GM18861 (cell line): Measurements from ENCODE around the gene ADAMTS18.
"Not testable (repeated sequence)": the region's sequence is repeated elsewhere in the genome, so short reads cannot be mapped to it uniquely, and the experiment has no call there.

Experiments
- ATAC-seq: cut with Tn5 transposase; IDR thresholded peaks from one replicate; pipeline ENCODE4 v1.9.1; 2021; ENCODE audit not compliant: unreplicated experiment

Gene ADAMTS18

GRCh38 chr16:77434530-77435271 is at the start of gene ADAMTS18:
ADAMTS18 (minus strand) TSS chr16:77435034; CDS start chr16:77434695, 339 bp downstream.
- no peak for ATAC-seq

- no peak for ATAC-seq
Observed at GRCh38 chr16:77480681-77481315, 46.0 kb upstream of the ADAMTS18 start.

- ATAC-seq: no peak
Observed at GRCh38 chr16:77472262-77472661, 37.4 kb upstream of the ADAMTS18 start.

DNA sequence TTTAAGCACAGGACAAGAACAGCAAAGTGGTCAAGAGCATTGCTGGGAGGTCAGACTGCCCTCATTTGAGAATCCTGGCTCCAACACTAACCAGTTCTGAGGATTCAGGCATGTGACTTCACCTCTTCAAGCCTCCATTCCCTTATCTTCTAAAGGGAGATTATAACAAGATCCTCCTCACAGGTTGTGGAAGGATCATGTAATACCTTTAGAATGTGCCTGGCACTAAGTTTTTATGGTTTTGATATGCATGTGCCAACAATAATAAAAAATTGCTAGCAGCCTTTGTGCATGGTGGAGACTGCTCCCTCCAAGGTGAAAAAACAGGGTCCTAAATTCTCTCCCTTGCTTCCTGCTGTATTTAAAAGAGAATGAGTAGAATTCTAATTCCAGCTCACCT is 36.0 kb upstream of the ADAMTS18 start:
- no peak for ATAC-seq

- ATAC-seq: no peak
Observed at GRCh38 chr16:77469634-77470033, 34.8 kb upstream of the ADAMTS18 start.

GRCh38 chr16:77468831-77469230 is 34.0 kb upstream of the ADAMTS18 start:
- ATAC-seq: no peak

DNA sequence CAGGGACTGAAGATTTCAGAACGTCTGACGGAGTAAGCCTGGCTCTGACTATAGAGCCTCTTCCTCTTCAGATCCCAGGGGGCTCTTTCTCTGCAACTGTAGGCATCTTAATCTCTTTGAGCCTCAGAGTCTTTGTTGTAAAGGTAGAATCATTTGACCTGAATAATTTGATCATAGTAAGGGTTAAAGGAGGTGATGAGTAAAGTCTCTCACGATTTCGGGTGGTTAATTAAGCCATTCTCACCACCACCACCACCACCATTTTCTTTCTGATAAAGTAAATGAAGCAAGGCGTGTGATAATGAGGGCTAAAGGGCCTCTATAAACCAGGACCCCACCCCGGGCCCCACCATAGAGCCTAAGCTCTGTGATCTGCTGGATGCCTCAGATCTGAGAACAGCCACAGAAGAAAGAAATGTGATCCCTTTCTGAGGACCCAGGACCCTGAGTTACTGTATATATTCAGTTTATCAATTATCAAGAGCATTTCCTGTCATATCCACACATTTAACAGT is 33.0 kb upstream of the ADAMTS18 start:
- ATAC-seq: no peak

GRCh38 chr16:77463659-77464058 is 28.8 kb upstream of the ADAMTS18 start:
- ATAC-seq: not testable (repeated sequence)

GRCh38 chr16:77462894-77463293 is 28.1 kb upstream of the ADAMTS18 start:
- no peak for ATAC-seq

DNA sequence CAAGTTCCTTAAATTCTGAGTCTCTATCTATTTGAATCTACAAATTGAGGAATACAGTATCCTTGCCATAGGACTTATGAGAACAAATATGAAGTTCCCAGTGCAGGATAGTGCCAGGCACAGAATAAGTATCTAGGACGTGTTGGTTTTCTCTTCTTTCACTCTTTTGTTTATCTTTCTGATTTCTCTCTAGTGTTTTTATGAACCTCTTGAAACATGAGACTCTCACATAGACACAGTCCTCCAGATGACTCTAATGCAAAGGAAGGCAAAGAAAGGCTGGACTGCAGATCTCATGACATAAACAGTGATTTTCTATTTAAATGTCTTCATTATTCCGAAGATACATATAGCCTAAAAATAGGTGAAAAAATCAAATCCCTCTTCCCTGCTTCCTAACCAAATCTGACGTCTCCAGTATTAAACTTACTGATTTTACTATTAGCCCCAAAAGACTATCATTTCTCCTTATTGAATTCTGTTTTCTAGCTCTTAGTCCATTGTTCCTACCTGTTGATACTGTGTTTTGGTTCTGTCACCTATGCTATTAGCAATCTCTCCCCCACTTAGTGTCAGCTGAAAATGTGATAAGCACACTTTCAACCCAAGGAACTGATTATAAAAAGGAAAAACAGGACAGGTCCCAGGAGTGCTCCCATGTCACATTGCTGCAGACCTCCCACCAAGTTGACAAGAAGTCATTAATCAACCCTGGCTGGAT is 24.9 kb upstream of the ADAMTS18 start:
- no peak for ATAC-seq

GRCh38 chr16:77457046-77457445 is 22.2 kb upstream of the ADAMTS18 start:
- no peak for ATAC-seq

DNA sequence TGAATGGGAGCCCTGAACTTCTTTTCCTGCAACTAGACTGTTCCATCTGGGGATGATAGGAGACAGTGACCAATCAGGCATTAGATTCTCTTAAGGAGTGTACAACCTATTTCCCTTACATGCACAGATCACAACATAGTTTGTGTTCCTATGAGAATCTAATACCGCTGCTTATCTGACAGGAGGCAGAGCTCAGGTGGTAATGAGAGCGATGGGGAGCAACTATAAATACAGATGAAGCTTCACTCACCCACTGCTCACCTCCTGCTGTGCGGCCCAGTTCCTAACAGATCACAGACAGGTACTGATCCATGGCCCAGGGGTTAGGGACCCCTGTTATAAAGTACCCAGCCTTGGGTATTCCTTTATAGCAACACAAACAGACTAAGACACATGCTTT is 17.4 kb upstream of the ADAMTS18 start:
- ATAC-seq: no peak

- ATAC-seq: no peak
Observed at GRCh38 chr16:77450790-77451487, 16.1 kb upstream of the ADAMTS18 start.

GRCh38 chr16:77449208-77449607 is 14.4 kb upstream of the ADAMTS18 start:
- ATAC-seq: no peak

DNA sequence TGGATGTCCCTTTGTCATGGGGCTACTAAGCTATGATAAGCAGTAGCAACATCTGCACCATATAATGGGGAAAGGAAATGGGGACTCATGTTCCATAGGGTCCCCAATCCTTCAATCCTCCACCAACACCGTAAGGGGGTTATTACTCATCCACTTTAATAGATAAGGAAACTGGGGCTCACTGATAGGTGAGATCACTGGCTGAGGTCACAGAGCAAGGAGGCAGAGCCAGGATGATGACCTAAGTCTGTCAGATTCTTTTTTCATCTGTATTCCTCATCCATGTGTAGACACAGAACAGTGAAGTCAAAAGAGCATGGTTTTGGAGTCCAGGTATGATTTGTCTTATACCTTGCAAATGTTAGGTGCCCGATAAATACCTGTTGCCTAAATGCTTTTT is 10.5 kb upstream of the ADAMTS18 start:
- ATAC-seq: no peak

GRCh38 chr16:77444147-77444460 is 9.3 kb upstream of the ADAMTS18 start:
- ATAC-seq: no peak

DNA sequence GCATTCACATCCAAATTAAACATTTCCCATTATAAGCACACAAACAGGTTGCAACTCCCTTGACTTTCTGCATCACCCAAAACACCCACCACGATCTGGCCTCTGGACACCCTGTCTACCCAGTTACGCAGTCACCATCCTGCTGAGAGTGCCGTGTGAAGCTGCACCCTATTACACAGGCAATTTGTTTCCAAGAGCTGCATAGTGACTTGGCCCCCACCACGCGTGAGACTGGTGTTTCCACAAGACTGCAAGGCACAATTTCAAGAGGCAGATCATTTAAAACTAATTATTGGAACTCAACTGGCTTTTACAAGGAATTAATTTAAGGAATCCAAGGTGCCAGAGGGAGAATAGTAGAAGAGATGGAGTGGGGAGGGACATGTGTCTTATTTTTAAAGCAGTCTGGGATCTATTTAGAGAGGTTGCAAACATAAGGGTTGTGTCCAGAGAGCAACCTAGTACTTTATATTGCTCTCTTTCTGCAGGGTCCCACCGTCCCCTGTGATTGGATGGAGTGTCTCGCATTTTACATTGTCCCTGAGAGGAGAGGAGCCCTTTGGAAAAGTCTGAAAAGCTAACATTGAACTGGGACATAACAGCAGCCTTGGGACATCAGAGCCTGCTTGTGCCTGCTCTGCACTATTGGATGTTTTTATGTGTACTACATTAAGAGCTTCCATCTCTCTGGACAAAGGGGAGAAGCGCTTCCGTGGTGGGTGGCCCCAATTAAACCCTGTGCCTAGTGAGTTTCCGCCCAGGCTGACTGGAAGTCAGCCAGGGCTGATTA is 8.7 kb upstream of the ADAMTS18 start:
- no peak for ATAC-seq

DNA sequence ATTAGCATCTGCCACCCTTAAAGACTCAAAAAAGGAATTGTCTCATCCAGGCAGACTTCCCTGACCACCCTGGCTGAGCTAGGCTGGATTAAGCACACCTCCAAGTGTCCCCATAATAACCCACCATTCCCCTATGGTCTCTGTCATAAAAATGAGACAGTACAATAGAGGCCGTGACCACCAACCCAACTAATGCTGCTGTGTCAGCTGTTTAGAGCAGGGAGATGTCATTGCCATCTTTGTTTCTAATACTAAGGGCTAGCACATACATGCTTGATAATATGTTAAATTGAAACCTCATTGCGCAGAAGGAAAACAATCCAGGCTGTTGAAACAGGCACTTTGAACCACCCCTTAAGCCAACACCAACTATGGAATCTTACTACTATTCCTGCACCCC is 7.2 kb upstream of the ADAMTS18 start:
- no peak for ATAC-seq

GRCh38 chr16:77439106-77439505 is 4.3 kb upstream of the ADAMTS18 start:
- no peak for ATAC-seq

- no peak for ATAC-seq
Observed at GRCh38 chr16:77437859-77438258, 3.0 kb upstream of the ADAMTS18 start.
